Nephron progenitor cell (in vitro differentiated cells): Measurements from ENCODE around the gene ZNF837.

Experiments
- DNase-seq: peaks from one replicate; pipeline ENCODE4 v3.0.0; 2021
- H3K27ac Mint-ChIP-seq: 2 replicates; pipeline ENCODE4 v1.8.0; 2021; ENCODE audit warnings: mild to moderate bottlenecking, moderate library complexity, mixed read lengths
- H3K27me3 Mint-ChIP-seq: 2 replicates; pipeline ENCODE4 v1.8.0; 2021; ENCODE audit warnings: mild to moderate bottlenecking, low read depth, mixed read lengths; ENCODE audit not compliant: poor library complexity
- H3K36me3 Mint-ChIP-seq: 2 replicates; pipeline ENCODE4 v1.8.0; 2021; ENCODE audit warnings: low read depth, mixed read lengths
- H3K4me1 Mint-ChIP-seq: 2 replicates; pipeline ENCODE4 v1.8.0; 2021; ENCODE audit warnings: mixed read lengths
- H3K4me3 Mint-ChIP-seq: 2 replicates; pipeline ENCODE4 v1.8.0; 2021; ENCODE audit warnings: mild to moderate bottlenecking, moderate library complexity, mixed read lengths
- H3K9me3 Mint-ChIP-seq: 2 replicates; pipeline ENCODE4 v1.8.0; 2021; ENCODE audit warnings: mild to moderate bottlenecking, moderate library complexity, mixed read lengths
- CTCF ChIP-seq: fragments of 200-600 bp; sonication (generic); IDR thresholded peaks from 2 replicates; pipeline ENCODE4 v1.5.0; 2021; ENCODE audit warnings: antibody characterized with exemption

The ZNF837 gene

GRCh38 chr19:58398087-58398486, 17.3 kb upstream of the ZNF837 start:
- H3K27me3 Mint-ChIP-seq = peaks cover 17% of the 10 kb centered on the region
- peaks cover 22% of the 10 kb centered on the region for H3K4me1 Mint-ChIP-seq
- TF ChIP-seq CTCF = no peak
- H3K36me3 Mint-ChIP-seq = peaks cover 26% of the 10 kb centered on the region
- H3K27ac Mint-ChIP-seq = no peak overlapping the region
- no peak for DNase-seq
- no peak overlapping the region for H3K4me3 Mint-ChIP-seq
- peaks cover 5% of the 10 kb centered on the region for H3K9me3 Mint-ChIP-seq

GRCh38 chr19:58397533-58398037, 16.8 kb upstream of the ZNF837 start:
- H3K36me3 Mint-ChIP-seq = peaks cover 28% of the 10 kb centered on the region
- H3K9me3 Mint-ChIP-seq = peaks cover 4% of the 10 kb centered on the region
- peak overlapping the region; percentile 42 for H3K27ac Mint-ChIP-seq
- no peak overlapping the region for H3K4me3 Mint-ChIP-seq
- DNase-seq = no peak
- H3K4me1 Mint-ChIP-seq = peaks cover 22% of the 10 kb centered on the region
- no peak for TF ChIP-seq CTCF
- H3K27me3 Mint-ChIP-seq = peaks cover 17% of the 10 kb centered on the region

GRCh38 chr19:58396691-58397532, 16.1 kb upstream of the ZNF837 start:
- DNase-seq = no peak
- Mint-ChIP-seq H3K27me3 (peaks cover 17% of the 10 kb centered on the region), H3K36me3 (peaks cover 30% of the 10 kb centered on the region), H3K27ac (no peak overlapping the region), H3K9me3 (peaks cover 4% of the 10 kb centered on the region), H3K4me1 (peaks cover 22% of the 10 kb centered on the region), H3K4me3 (no peak overlapping the region)
- no peak for TF ChIP-seq CTCF

GRCh38 chr19:58395979-58396627, 15.3 kb upstream of the ZNF837 start:
- no peaks in the 10 kb centered on the region for H3K9me3 Mint-ChIP-seq
- peaks cover 17% of the 10 kb centered on the region for H3K4me1 Mint-ChIP-seq
- DNase-seq = no peak
- no peak for TF ChIP-seq CTCF
- H3K27ac Mint-ChIP-seq = no peak overlapping the region
- H3K4me3 Mint-ChIP-seq = no peak overlapping the region
- H3K36me3 Mint-ChIP-seq = peaks cover 29% of the 10 kb centered on the region
- peaks cover 14% of the 10 kb centered on the region for H3K27me3 Mint-ChIP-seq

GRCh38 chr19:58395220-58395978, 14.6 kb upstream of the ZNF837 start, which contains the start of gene RNF225:
Gene RNF225 (plus strand): TSS chr19:58395656. CDS start chr19:58396090, 434 bp downstream.
- Mint-ChIP-seq H3K27me3 (peaks cover 14% of the 10 kb centered on the region), H3K36me3 (peaks cover 36% of the 10 kb centered on the region), H3K9me3 (no peaks in the 10 kb centered on the region), H3K4me1 (peaks cover 15% of the 10 kb centered on the region), H3K27ac (peak within 1 kb of the TSS; percentile 85), H3K4me3 (no peak within 1 kb of the TSS)
- DNase-seq = no peak
- no peak for TF ChIP-seq CTCF
